HG03103 (cell line): Measurements from ENCODE around the gene RAB8B.

ENCODE experiments used
- ATAC-seq: cut with Tn5 transposase; IDR thresholded peaks from one replicate; pipeline ENCODE4 v1.9.1; 2021; ENCODE audit warnings: low read depth; ENCODE audit not compliant: unreplicated experiment

Gene RAB8B

DNA sequence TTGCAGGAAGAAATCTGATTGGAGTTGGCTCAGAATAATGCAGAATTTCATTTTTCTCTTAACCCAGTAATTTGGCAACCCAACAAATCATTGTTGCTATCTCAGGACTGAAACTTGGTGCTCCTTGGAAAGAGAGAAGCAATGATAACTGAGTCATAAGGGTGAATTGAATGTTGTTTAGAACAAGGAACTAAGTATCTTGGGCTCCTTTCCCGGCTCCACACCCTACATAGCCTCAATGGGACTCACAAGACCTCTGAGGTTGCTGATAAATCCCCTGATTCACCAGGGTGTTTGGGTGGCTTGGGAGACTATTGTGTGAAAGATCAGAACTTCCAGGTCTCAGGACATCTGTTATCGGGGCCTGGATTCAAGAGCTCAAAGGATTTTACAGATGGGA, 7.8 kb upstream of the RAB8B start:
- no peak for ATAC-seq

DNA sequence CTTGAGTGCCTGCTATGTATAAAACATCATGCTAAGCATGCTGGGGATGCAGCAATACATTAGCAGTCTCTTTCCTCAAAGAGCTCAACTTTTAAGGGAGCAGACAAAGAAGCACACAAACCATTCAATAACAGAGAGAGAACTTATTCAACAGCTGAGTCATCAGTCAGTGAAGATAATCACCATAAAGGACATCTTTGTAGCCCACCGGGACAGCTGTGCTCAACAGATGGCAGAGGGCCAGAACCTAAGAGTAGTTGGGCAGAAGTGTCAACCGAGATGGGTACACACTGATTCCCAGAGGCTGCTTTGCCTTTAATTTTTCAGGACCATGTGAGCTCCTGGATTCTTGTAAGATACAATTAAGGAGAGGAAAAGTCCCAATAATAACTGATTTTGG, 4.2 kb upstream of the RAB8B start:
- no peak for ATAC-seq

DNA sequence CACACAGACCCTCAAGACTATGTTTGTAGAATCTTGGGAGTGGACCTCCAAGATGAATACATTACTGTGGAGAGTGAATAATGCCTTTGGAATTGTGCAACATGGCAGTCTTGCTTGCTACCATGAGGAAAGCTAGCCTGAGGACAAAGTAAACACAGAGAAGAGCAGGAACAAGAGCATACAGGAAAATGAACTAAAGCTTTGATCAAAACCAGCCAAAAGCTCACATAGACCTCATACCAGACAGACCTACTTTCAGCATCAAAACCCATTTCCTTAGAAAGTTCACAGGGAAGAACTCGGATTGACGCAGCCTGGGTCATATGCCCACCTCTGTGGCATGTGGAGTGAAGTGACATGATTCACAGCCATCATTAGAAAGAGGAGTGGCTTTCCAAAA, 3.3 kb upstream of the RAB8B start:
- no peak for ATAC-seq

DNA sequence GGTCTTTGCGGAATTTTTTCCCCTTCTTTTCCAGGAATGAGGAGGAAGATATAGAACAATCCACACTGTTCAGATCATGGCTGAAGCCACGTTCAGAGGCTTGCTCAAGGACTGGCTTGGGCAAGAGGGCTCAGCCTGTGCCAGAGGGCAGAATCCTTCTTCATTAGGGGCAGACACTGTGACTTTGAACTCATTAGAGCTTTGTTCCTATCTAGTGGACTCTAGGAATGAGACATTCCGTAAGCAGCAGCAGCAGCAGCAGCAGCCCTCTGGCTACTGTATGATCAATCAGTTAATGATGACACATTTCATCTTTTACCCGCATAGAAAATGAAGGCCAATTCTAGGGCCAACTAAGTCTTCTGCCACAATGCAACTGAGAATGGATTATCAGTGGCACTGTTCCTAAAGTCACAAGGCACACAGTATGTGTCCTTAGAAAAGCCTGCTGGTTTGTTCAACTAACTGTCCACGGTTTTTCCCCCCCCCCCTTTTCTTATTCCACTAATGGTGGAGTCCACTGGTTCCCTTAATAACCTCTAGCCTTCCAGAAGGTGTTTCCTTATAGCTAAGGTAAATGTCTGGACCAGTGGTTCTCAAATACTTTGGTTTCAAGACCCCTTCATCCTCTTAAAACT, 1.7 kb upstream of the RAB8B start:
- no peak for ATAC-seq

DNA sequence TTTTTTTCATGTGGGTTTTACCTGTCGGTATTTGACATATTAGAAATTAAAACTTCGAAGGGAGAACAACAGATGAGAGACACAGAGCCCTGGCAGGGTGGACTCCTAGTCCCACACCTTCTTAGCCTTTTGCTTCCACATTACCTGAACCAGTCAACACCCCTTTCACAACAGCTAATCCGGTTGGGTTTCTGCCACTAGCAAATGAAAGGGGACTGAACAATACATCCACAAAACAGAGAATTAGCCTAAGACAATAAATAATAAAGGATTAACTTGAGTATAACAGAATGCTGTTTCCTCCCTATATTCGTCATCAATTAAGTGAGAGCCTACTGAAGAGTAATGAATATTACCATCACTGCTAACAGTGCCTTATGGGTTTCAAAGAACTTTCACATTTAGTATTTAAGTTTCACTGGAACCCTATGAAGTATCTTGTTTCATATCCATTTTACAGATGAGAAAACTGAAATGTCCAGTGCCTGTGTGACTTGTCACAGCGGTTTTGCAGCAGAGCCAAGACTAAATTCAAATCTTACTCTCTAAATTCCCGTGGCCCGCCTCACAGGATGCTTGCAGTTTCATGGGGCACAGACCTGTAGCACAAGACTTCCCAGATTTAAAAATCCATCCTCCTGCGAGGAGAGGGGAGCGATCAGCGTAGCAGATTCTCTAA, 1.0 kb upstream of the RAB8B start:
- ATAC-seq, result no peak

DNA sequence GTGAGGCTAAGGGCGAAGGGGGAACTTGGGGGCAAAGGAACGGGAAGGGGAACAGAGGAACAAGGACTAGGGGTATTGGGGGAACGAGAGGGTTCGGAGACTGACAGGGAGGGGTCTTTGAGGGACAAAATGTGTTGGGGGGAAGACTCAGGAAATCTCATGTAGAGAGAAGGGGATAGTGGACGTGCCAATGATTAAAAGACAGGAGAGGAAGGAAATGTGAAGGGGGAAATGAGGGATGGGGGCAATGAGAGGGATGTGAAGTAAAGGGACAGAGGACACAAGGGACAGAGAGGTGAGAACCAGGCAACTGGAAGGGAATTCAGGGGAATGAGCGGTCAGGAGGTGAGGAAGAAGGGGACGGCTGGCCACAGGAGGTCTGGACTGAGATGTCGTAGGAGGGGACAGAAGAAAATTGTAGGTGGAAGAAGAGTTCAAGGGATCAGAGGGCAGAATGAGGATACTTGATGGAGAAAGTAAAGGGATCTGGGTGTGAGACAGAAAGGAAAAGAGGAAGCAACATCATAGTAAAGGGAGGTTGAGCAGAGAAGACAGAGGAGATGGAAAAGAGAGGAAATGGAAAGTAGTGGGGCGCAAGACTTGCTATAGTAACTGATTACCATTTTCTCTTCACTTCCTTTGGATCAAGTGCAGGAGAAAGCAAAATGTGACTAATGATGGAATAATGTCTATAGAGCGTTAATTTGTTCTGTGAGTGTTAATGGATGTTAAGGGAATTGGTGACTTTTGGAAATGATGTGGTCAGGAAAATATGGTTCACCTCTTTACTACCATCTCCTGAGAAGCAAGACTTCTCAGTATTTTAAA, 749 bp downstream of the RAB8B start:
- ATAC-seq, result no peak

DNA sequence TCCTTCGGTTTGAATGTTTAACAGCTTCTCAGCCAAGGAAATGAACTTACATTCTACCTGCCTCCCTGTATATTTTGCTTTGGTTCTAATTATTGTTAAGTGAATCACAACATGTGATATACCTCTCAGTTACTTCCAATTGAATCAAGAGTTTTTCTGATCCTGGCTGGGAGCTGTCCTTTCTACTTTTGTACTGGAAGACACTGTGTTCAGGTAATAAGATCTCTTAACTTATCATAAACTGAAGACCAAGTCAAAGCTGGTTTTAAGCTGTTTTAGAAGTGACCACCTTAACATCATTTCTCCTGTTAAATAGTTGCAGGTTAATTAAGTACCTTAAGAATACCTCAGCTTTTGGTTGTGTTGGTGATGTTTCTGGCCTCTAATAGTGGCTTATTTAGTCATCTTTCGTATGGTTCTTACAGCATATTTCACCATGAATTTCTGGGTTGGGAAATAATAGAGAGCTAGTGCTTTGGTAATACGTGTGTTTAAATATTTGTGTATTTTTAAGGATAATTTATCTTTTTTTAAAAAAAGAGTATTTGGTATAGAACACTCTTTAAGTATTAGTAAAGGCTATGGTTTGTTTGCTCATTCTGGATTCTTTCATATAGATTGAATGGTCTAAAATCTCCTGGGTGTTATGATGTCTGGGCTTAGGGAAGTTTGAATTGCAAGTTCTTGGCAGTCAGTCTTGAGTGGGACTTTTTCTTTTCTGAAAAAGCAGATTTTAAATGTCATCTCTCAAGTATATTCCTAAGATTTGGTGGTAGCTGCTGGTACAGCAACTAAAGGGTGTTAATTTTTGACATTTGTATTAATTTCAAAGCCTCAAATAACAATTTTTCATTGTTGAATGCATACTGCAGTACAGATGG, 1.6 kb downstream of the RAB8B start:
- ATAC-seq, result no peak

DNA sequence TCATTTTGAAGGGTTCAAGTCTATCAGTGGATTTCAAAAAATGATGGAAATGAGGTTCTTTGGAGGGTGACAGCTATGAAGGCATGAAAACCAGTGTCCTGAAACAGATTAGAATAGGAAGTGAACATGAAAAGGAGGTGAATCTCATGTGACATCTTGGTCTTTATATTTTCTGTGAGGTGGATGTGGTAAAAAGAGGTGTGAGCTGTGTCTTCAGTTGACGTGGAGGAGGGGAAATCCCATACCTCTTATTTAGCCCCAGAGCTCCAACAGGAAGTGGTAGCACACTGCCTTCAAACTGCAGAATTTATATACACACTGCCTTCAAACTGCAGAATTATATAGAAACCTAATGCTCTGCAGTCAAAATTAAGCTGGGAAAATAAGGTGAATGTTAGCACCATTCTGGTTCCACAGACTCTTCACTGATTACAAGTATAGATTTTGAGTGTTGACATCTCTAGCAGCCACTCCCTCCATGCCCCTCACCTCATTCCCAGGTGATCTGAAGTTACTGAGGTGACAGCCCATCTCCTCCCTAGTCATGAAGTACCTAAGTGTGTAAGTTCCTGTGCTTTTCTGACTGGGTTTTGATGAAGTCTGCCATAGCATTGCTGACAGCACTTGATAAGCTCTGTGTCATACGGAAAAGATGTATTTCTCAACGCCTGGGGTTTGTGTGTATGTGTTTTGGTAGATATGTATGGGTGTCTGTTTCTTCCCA, 2.7 kb downstream of the RAB8B start:
- ATAC-seq, result peak; percentile 37

DNA sequence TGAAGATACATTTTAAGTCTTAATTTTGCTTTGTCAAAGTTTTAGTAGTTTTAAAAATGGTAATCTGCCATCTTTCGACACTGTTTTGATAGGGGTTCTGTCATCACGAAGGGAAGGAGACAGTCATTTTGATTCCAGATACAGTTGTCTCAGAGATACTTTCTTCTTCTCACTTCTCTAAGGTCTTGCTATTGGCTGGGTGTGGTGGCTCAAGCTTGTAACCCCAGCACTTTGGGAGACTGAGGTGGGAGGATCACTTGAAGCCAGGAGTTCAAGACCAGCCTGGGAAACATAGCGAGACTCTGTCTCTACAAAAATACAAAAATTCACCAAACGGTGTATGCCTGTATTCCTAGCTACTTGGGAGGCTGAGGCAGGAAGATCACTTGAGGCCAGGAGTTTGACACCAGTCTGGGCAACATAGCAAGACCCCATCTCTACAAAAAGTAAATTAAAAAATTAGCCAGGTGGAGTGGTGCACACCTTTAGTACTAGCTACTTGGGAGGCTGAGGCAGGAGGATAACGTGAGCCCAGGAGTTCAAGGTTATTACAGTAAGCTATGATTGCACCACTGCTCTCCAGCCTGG, 3.3 kb downstream of the RAB8B start:
- ATAC-seq, result no peak

DNA sequence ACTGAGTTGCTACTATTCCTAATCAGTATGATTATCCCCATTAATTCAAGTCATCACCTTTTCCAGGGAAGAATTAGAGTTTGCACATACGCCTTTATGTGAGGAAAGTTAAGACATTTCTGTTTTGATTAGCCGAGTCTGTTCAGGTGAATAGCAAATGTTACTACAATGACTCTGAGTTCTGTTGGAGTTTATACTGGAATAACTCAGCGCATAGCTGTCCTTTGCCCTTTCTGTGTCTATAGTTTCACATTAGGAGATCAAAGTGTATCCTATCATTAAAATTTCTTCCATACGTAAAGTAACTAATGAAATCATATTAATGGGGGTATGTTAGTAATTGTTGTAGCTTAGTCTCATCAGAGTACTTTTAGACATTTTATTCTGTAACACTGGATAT, 4.9 kb downstream of the RAB8B start:
- ATAC-seq, result no peak

DNA sequence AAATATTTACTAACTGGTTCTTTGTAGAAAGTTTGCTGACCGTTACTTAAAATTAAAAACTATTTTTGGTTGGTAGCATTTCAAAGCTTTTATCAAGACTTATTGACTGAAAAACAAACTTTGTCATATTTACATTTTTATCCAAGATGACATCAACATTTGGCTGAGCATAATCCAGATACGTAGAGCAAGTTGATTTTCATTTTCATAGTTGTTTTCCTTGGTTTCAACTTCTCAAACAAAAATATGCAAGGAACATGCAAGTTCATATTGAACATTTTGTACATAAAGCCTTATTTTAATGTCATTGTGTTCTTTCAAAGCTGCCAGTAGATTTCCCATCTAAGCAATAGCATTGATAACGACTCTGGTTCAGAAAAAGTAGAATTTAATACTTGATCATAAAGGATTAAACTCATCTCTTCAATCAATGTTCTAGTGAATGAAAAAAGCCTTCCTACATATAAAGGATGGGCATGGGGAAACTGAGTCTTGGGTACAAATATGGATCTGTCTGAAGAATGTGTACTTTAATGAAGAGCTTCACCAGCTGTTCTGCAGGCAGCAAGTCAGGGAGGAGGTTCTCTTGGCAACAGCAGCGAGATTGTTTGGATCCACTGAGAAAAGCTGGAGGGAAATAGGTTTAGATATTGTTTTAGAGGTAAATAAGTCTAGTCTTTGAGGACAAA, 5.6 kb downstream of the RAB8B start:
- no peak for ATAC-seq

DNA sequence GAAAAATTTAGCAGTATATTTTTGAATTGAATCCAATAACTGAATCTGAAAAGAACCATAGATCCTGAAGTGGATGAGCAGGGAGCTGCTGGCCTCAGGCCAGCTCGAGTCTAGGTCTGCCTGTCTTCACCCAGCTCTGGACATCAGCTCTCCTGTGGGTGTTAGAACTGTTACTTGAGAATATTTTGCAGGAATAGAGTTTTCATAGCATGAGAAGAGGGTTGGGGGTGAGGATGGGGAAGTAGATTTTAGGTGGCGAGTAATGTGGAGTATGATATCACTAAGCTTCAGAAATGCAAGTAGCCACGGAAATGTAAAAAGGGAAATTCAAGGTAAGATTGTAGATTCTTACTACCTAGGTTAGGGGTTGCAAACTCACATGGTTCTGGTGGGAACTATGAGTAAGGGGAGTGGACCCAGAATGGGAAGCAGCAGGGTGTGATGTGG, 6.2 kb downstream of the RAB8B start:
- no peak for ATAC-seq

DNA sequence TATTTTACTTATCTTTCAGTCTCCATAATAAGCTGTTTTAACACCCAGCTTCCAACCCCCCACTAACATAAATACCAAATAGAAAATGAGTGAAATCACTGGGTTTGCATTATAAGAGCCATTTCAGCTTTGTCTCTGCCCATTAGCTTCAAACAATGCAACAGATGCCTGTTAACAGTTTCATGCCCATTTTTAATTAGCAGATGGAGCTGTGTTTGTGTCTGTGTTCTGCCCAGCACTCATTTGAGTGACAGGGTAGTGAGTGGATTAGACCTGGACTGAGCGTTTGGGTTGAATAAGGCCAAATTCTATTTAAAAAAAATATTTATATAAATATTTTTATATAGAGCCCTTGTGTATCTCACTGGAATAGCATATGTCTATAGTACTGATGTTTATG, 7.4 kb downstream of the RAB8B start:
- ATAC-seq, result no peak

DNA sequence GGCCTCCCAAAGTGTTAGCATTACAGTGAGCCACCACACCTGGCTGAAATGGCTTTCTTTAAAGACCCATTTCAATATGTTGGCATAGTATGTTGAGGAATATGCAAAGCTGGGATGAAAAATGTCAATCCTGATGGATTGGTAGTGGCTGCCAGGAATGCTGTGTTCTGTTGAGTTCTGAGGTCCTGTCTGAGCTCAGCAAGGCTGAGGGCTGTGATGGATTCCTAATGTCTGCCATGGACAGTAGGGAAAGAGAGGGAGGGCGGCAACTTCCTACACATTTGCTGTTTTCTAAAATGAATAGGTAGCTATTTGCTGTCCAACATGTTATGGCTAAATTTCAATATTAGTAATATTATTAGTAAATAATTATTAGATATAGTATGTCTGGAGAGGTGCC, 8.2 kb downstream of the RAB8B start:
- ATAC-seq, result no peak

DNA sequence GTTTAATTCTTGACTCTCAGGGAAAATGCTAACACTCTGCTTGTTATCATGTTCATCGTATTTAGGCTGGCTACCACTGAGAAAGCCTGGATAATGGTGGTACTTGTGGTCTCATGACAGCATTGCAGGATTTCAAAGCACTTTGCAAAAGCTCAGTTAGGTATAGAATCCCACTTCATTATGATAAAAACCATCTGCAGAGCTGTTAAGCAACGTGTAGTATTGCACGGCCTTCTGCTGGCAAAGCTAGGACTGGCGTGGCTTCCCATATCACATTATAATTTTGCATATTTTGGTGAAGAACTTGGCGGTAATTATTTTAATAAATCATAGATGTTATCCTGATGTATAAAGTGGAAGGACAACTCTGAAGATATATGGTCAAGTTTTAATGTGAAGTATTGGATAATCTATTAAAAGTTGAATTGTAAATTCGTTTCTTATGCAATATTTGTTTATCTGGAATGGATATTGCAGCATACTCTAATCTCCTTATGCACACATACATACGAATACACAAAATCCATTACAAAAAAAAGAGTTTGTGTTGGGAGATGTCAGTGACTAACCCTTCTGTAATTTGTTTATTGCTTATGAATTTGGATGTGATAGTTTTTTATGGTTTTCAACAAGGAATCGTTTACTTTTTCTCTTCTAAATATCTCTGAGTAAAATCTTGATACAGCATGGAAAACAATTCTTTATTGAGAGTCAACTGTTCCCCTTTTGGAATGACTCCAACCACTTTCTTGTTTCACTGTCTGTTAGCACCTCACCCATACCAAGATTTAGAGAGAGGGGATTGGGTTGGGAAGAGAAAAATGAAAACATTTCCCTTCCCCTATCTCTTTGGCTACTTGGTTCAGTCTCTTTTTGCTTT, 9.2 kb downstream of the RAB8B start:
- no peak for ATAC-seq

DNA sequence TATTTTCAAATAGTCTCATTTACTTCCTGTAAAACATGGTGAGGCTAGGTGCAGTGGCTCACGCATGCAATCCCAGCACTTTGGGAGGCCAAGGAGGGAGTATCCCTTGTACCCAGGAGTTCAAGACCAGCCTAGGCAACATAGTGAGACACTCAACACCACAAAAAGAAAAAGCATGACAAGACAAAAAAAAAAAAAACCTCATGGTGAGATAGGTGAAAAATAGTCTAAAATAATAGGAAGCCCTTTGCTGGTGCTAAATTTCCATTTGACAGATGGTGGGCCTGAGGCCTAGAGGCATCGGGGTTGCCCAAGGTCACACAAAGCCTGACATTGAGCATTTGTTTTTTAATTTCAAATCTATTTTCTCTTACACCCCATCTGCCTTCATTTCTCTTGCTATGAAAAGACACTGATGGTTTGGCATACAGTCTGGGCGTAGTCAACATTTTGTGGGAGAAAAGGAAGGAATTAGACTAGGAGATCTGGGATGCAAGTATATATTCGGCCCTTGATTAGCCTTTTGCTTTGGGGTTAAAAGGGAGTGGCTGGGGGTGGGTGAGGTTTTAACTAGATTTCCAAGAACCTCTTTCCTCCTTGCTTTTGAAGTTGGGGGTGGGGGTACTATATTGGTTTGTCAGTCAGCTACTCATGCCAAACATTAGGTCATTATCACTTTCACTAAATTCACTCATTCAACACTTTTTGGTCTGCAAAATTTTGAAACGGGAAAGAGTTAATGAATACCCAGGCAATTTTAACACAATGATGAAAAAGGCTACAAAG, 11.3 kb downstream of the RAB8B start:
- no peak for ATAC-seq

DNA sequence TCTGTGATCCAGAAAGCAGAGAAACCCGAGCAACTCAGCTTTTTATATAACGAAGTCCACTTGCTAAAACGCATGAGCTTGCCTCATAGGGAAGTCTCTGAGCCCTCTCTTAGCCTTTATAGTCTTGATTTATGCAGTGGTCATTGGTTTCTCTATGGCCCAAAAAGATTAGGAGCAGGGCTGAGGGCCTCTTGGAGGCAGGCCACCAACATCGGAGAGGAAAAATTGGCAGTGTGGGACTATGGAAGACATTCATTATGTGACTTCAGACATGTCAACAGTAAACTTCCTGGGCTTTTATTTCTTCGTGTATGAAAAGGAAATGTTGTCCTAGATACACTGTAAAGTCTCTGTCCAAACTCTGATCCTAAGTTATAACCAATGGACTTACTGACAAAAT, 13.5 kb downstream of the RAB8B start:
- ATAC-seq, result no peak
